GM12878 (cell line): ENCODE results near the gene FSTL1. TPM values are rescaled to one million over a fixed set of nuclear protein-coding genes. Genes with fewer than 3 reads are reported as not detected.

Experiments
- ATAC-seq: fragments of 200-7000 bp; cut with Tn5 transposase; 3 replicates; pipeline ENCODE4 v1.9.1; 2020; ENCODE audit warnings: mild to moderate bottlenecking, moderate library complexity
- BruUV-seq: library from RNA; stranded (reverse); fragments of 400-500 nt; replicated peaks from 2 replicates; lab custom pipeline; 2021; lab: Mats Ljungman, UMichigan
- CTCF ChIA-PET: fragments of 300-600 bp; sonication (Branson Sonifier 250); formaldehyde crosslinking; extraction: SDS; loops from one replicate; lab custom pipeline; 2021; ENCODE audit warnings: inconsistent platforms; lab: Yijun Ruan, JAX
- POLR2A ChIA-PET: fragments of 350-600 bp; formaldehyde crosslinking; extraction: SDS; loops from one replicate; lab custom pipeline; 2021; ENCODE audit warnings: inconsistent platforms; lab: Charles Lee
- RAD21 ChIA-PET: fragments of 300-600 bp; sonication (Branson Sonifier 250); formaldehyde crosslinking; loops from one replicate; lab custom pipeline; 2023; ENCODE audit warnings: antibody characterized with exemption; ENCODE audit not compliant: unreplicated experiment; lab: Charles Lee
- SMC1A ChIA-PET: fragments of 300-600 bp; sonication (Branson Sonifier 250); formaldehyde crosslinking; loops from one replicate; lab custom pipeline; 2023; ENCODE audit not compliant: unreplicated experiment, uncharacterized antibody; lab: Charles Lee
- DNase-seq: peaks from one replicate; pipeline ENCODE4 v3.0.0-alpha.2; 2011; ENCODE audit warnings: low read depth, low spot score
- FAIRE-seq: peaks from 3 replicates; lab custom pipeline; 2011; peaks lifted over from hg19 to GRCh38; lab: Jason Lieb, UNC
- H2AFZ ChIP-seq: 2 replicates; pipeline ENCODE4 v1.6.0; 2011; ENCODE audit warnings: low read depth, low read length, control low read depth; ENCODE audit not compliant: control insufficient read depth
- H3K27ac ChIP-seq: 2 replicates; pipeline ENCODE4 v1.5.1; 2011; ENCODE audit warnings: control low read depth; ENCODE audit not compliant: control insufficient read depth, insufficient read depth
- H3K27me3 ChIP-seq, 2 experiments: replicated peaks in 1 of 2; 2 replicates each; pipeline versions ENCODE4 v1.6.0 to v1.6.1; 2011; ENCODE audit warnings: low read length in 1 of 2; ENCODE audit not compliant: control insufficient read depth in 2 of 2, insufficient read depth in 2 of 2
- H3K36me3 ChIP-seq, 2 experiments: 2 replicates each; pipeline ENCODE4 v1.5.1; 2011; ENCODE audit warnings: low read length in 1 of 2; ENCODE audit not compliant: control insufficient read depth in 2 of 2, insufficient read depth in 2 of 2
- H3K4me1 ChIP-seq: 2 replicates; pipeline ENCODE4 v1.6.1; 2011; ENCODE audit warnings: mild to moderate bottlenecking, low read length, moderate library complexity, mixed read lengths; ENCODE audit not compliant: control insufficient read depth, insufficient read depth
- H3K4me2 ChIP-seq: 2 replicates; pipeline ENCODE4 v1.6.0; 2011; ENCODE audit warnings: control low read depth; ENCODE audit not compliant: control insufficient read depth, insufficient read depth
- H3K4me3 ChIP-seq: fragments of 200-600 bp; sonication (generic); 2 replicates; pipeline ENCODE4 v1.5.1; 2016
- H3K79me2 ChIP-seq: 2 replicates; pipeline ENCODE4 v1.6.0; 2011; ENCODE audit warnings: low read length; ENCODE audit not compliant: control insufficient read depth, insufficient read depth
- H3K9ac ChIP-seq: 2 replicates; pipeline ENCODE4 v1.8.0; 2011; ENCODE audit warnings: low read length, control low read depth, mixed read lengths; ENCODE audit not compliant: control insufficient read depth, insufficient read depth
- H3K9me3 ChIP-seq: replicated peaks from 3 replicates; pipeline ENCODE4 v1.5.1; 2011; ENCODE audit warnings: mild to moderate bottlenecking, low read length; ENCODE audit not compliant: control insufficient read depth, insufficient read depth
- H4K20me1 ChIP-seq: 2 replicates; pipeline ENCODE4 v1.6.0; 2011; ENCODE audit not compliant: control insufficient read depth, insufficient read depth
- CEBPZ ChIP-seq: fragments of 150-350 bp; IDR thresholded peaks from 2 replicates; pipeline ENCODE4 v1.6.1; 2016; ENCODE audit warnings: low read depth, low read length
- E2F8 ChIP-seq: fragments of 450-650 bp; IDR thresholded peaks from 2 replicates; pipeline ENCODE4 v1.6.1; 2018; ENCODE audit warnings: mild to moderate bottlenecking, low read depth, moderate library complexity; ENCODE audit not compliant: partially characterized antibody
- FOXK2 ChIP-seq: fragments of 450-650 bp; IDR thresholded peaks from 2 replicates; pipeline ENCODE4 v1.6.1; 2017; ENCODE audit warnings: mild to moderate bottlenecking, moderate library complexity
- MAX ChIP-seq: IDR thresholded peaks from 2 replicates; pipeline ENCODE4 v1.6.1; 2012; ENCODE audit warnings: low read depth, low read length, improper control_type of control experiment
- POU2F2 ChIP-seq: IDR thresholded peaks from 3 replicates; pipeline ENCODE4 v1.6.1; 2011; ENCODE audit warnings: low read depth, mild to moderate bottlenecking, low read length, borderline replicate concordance
- WGBS: methylation state at CpG from one replicate; pipeline ENCODE4 v1.1.6; 2016; ENCODE audit warnings: low lambda C conversion rate; ENCODE audit not compliant: insufficient replicate concordance, insufficient coverage; ENCODE audit errors: missing lambda C conversion rate; 5-methylcytosine and 5-hydroxymethylcytosine counted together
- in situ Hi-C: fragments of 300-500 bp; cut with MboI; formaldehyde crosslinking; loops from 9 replicates; pipeline ENCODE4 v1.14.3; 2018; ENCODE audit warnings: mixed read lengths
- intact Hi-C: fragments of 100-400 bp; cut with micrococcal nuclease; formaldehyde crosslinking; loops from one replicate; pipeline ENCODE4 v1.14.2; 2022; ENCODE audit not compliant: unreplicated experiment
- polyA plus RNA-seq, 11 experiments: library from polyadenylated mRNA; depleted of rRNA in 4 of 11; unstranded in 6 of 11; stranded (reverse) in 5 of 11; fragments of >200 nt; fragmentation: Nextera tagmentation in 4 of 11; fragmentation: Illumina TruSeq in 1 of 11; extraction: Ambion mirVana in 4 of 11; extraction: Trizol in 1 of 11; gene quantifications; 1 replicate in 1 of 11; 2 replicates in 10 of 11; pipeline versions ENCODE4 v1.2.1 to v1.2.3, GENCODE V29; 2011 to 2016; ENCODE audit warnings: inconsistent platforms in 2 of 11, missing spikeins in 2 of 11, low read depth in 1 of 11
- total RNA-seq, 4 experiments: library from RNA; depleted of rRNA in 3 of 4; stranded (reverse); fragments of >200 nt in 3 of 4; fragmentation: Illumina TruSeq in 1 of 4; extraction: Trizol in 1 of 4; gene quantifications; 2 replicates each; pipeline versions ENCODE4 v1.2.1 to v1.2.3, GENCODE V29; 2013 to 2021

FSTL1 gene
- total and polyA plus RNA-seq, 10 of the 15 experiments (the other 5 are each of a cell fraction or from before 2014, with no cell fraction given): 0.06 to 1.7 (median 0.32) TPM; not detected in 4

GRCh38 chr3:120459196-120459595, 8.4 kb upstream of the FSTL1 start:
- Histone ChIP-seq H4K20me1 (no peaks in the 10 kb centered on the region), H3K4me3 (no peak overlapping the region), H3K36me3 (no peaks in the 10 kb centered on the region), H3K27me3 (no peaks in the 10 kb centered on the region), H3K79me2 (no peaks in the 10 kb centered on the region), H3K9me3 (no peaks in the 10 kb centered on the region)
- CTCF ChIA-PET: no interaction called here
- no TSS peak for BruUV-seq
- intact Hi-C loops: no loop called here
- no peak for DNase-seq
- TF ChIP-seq MAX (no peak), POU2F2 (no peak), FOXK2 (no peak), E2F8 (no peak), CEBPZ (no peak)
- TF ChIP-seq, all 136 proteins: peak for 0
- no peak overlapping the region for H3K4me2 ChIP-seq
- SMC1A ChIA-PET: no interaction called here
- no peak overlapping the region for H3K27ac ChIP-seq
- FAIRE-seq (no peak), ATAC-seq (no peak)
- 0% methylated on average over 3 of the region's 3 CpGs for WGBS
- RAD21 ChIA-PET: no interaction called here
- POLR2A ChIA-PET: no interaction called here
- H3K9ac ChIP-seq: no peak overlapping the region
- in situ Hi-C loops: no loop called here
- no peaks in the 10 kb centered on the region for H3K4me1 ChIP-seq
- no peak overlapping the region for H2AFZ ChIP-seq
